Stimulated activated CD4-positive, alpha-beta T cell treated with anti-CD3 and anti-CD28 coated beads, Interleukin-15, amount 100 ng/mL, for 48 hours (primary cell): ENCODE results near the gene SND1.
"Not testable (repeated sequence)": the region's sequence is repeated elsewhere in the genome, so short reads cannot be mapped to it uniquely, and the experiment has no call there.

Experiments
- DNase-seq, 2 donors: peaks; one replicate each; pipeline ENCODE4 v3.0.0-alpha.2; 2020; ENCODE audit warnings: low read depth in 2 of 2

Gene SND1

DNA sequence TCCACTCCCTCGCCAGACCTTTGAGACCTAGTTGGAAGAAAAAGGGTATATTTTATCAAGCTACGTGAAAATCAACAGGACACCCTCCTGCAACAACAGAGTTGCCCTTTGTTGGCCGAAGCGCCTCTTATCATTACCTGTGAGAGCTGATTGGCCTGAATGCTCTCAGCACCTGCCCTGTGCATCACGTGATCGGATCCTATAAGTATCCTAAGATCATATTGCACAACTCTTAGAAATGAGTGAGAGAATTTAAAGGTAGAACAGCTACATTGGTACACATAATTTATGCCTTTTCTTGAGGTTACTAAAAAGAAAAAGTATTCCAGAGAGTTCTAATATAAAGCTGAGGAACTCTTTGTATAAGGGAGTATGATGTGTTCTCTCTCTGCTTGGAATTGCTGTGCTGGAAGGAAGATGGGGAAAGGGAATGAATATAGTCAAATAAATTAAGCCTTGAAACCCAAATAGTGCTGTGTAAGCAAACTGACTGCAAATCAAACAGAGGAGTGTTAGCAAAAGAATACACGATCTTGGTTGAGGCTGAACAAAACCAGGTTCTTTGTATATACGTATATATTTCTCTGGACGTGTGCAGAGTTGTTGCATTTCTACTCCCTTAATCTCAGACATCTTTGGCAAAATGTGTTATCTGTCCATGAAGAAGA is 309.9 kb downstream of the SND1 start:
- no peak for DNase-seq

DNA sequence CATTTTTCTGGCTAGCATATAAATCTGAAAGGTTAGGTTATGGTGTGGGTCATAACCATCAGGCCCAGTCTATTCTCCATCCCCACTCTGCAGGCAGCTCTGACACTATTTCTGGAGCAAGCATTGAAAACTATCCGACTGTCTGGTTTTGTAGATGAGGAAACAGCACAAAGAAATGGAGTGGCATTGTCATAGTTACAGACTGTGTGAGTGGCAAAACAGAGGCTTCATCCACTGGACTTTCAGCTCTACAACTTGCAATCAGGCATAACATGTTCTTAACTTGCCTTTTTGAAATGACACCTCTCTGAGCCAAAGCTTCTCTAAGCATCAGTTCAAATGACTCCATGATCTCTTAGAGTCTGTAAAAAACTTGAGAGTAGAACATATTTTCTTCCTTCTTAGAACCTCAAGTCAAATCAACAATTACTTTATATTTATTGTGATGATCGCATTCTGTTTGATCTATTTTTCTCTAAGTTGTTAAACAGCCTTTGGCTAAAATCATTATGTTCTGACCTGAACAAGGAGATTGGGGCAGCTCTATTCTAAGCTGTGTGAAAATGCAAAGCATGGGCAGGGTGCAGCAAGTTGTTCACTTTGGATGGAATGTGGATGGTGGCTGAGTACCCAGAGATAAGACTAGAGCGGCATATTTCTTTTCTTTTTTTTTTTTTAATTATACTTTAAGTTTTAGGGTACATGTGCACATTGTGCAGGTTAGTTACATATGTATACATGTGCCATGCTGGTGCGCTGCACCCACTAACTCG is 310.8 kb downstream of the SND1 start:
- DNase-seq, result no peak

DNA sequence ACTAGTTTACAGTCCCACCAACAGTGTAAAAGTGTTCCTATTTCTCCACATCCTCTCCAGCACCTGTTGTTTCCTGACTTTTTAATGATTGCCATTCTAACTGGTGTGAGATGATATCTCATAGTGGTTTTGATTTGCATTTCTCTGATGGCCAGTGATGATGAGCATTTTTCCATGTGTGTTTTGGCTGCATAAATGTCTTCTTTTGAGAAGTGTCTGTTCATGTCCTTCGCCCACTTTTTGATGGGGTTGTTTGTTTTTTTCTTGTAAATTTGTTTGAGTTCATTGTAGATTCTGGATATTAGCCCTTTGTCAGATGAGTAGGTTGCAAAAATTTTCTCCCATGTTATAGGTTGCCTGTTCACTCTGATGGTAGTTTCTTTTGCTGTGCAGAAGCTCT is 311.9 kb downstream of the SND1 start:
- not testable (repeated sequence) for DNase-seq

DNA sequence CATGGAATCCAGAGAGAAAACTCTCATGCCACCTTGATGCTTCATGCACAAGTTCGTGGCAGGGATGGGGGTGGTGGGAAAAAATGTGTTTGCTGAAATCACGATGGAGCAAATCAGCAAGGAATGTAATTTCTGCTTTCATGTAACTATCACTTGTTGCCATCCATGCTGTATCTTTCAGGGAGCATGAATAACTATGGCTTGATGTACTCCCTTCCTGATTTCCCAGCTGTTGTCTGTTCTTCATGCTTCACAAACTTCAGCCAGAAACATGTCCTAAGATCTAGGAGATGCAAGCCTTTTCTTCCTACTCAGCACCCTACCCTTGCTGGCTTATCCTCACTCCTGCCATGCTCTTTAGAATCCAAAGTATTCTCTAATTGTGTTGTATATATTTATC is 315.3 kb downstream of the SND1 start:
- no peak for DNase-seq

DNA sequence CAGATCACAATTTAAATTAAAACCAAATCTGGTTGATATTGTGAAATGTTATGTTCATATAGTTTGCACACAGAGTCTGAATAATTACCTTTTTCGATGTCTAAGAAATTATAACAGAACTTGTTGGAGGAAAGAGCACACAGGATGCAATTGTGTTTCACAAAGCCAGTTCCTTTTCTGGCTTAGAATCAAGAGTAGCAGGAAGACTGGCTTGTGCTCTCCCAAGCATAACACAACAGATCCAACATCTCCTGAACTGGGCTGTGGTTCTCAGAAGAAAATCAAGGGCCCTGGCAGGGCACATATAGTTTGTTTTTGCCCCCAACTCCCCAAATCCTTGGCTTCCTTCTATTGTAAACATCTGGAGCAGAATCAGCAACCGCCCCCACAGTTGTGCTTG is 316.6 kb downstream of the SND1 start:
- DNase-seq, result no peak

DNA sequence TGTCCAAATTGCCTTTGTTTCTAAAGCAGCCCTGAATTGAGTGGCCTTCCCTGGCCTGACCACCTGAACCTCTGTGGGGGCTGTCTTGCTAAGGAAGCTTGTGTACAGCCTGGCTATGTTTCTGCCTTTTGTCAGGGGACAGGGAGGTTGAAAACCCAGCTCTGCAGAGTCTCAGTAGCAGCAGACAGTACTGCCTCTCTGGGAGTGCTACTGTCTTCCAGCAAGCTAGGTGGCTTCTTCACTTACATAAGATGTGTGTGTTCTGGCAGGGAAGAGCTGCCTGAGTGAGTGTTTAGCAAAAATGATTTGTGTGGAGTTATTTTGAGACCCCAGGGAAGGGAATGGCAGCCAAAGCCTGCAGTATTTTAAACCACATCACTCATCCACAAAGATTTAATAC is 321.8 kb downstream of the SND1 start:
- no peak for DNase-seq

DNA sequence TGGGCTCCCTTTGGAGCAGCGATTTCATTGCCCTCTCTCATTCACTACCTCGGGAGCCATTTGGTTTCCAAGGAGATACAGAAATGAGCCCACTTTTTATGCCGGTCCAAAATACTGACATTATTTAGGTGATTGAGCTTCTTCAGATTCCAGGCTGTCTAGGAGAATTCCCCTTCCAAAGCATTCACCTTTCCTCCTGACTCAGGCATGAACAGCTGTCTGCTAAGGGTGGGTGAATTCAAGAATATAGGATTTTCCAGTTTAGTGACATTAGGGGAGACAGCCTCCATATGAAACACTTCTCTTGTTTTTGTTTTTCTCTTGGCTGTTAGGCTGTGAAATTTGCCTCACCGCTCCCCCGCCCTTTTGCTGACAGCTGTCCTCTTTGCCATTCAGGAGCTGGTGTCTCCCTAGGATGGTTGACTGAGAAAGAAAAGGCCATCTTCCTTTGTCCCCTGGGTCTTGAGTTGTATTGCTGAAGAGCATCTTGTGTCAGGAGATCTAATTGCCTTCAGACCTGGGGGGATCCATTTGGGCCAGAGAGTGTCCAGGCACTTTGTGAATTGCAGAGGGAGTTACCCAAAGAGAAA is 322.5 kb downstream of the SND1 start:
- DNase-seq, result no peak

DNA sequence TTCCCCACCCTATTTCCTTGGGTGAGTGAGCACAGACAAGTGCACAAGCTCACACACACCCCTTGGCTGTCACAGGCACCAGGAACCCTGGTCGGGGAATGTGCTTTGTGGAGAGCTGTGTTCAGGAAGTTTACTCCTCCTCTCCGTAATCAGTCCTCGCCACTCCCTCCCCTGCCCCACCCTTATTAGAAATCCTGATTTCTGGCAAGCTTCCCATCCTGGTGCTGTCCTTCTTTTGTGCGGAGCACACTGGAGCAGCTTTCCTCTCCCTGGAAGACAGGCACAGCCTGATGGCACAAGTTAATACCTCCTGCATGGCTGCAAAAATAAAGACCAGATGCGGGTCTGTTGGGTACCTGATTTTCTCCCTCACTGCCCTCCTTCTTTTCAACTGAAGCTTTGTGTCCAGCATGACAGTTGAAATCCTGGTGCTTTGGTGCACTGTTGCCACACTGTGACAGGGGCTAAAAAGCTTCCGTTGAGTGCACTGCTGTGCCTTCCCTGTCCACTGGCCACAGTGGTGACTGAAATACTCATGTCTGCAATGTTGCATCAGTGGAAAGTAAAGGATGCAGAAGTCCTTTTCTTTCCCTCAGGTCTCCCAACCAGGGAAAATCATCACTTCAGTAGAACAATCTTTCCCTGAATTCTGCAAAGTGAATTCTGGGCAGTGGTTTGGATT is 324.2 kb downstream of the SND1 start:
- DNase-seq, result no peak

DNA sequence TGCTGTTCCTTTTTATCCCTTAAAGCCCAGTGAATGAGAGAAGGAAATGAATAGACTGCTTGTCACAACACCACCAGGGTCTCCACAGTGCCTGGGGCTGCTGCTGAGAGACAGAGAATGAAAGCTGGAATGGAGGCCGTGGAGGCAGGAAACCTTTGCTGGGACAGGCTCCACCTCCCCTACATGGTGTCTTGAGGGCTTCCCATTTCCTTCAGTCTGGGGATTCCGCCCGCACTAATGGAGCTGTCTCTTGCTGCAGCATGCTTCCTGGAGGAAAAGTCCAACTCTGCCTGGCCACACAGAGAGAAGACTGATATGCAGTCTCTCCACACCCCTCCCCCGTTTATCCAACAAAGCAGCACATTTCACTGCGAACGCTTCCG is 324.7 kb downstream of the SND1 start:
- no peak for DNase-seq

DNA sequence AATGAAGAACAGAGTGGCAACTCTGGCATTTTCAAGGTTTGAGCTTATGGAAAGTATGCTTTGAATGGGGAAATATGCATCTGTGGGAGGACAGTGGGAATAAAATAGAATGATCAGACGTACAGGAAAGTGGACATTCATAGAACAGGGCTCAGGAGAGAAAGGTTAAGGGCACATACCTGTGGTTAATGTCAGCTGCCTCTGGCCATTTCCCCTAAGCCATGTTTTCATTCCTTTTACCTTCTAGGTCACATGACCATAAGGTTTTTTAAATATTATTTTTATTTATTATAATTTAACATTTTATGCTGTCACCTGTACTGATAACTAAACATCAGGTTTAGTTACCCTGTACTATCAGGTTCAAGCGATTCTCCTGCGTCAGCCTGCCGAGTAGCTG is 326.4 kb downstream of the SND1 start:
- DNase-seq, result no peak

DNA sequence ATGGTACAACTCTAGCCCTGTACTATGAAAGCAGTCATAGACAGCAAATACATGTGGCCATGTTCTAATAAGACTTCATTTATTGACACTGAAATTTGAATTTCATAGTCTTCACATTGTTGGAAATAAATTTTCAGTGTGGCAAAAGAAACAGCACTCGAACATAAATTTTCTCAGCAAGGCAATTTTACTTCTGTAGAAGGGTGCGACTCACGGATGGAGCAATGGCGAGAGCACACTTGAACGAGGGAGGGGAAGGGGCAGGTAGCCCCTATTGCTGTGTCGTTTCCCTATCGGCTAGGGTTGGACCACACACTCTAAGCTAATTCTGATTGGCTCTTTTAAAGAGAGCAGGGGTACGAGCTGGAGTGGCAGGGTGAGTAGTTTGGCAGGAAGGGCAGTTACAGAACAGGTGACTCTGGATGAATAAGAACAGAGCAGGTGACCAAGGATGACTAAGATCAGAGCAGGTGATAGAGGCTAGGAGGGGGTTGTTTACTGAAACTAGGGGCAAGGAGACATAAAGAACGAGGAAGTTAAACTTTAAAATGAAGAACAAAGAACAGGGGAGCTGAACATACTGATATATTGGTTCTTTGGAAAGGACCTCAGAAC is 327.2 kb downstream of the SND1 start:
- no peak for DNase-seq

DNA sequence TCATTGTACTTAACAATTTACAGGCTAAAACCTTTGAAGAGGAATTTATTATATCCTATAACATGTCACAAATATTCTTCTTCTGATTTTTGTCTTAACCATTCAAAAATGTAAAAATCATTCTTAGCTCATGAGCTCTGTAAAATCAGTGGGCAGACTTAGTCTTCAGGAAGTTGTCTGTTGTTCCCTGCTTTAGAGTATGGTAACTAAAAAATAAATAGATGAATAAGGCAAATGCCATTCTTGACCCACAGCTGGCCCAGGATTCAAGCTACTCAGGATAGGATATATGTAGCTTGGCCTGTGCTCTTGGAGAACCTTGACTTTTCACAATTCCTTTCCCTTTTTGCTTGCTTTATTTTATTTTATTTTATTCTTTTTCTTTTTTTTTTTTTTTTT is 327.7 kb downstream of the SND1 start:
- no peak for DNase-seq

DNA sequence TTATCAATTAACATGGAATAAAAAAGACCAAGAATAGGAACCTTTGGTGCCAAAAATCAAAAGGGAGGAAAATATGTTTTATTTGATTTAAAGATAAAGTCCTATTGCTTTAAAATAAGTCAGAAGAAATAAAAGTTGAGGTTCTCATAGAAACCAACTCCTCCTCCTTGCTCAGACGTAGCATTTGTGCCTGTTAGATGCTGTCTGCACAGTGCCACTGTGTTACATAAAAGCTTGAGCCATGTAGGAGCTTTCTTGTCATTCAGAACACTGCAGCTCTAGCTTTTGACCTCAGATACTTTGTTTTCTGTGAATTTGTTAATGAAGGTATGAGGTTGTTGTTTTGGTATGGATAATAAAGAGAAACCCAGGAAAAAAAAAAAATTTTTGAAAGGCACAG is 328.9 kb downstream of the SND1 start:
- no peak for DNase-seq

DNA sequence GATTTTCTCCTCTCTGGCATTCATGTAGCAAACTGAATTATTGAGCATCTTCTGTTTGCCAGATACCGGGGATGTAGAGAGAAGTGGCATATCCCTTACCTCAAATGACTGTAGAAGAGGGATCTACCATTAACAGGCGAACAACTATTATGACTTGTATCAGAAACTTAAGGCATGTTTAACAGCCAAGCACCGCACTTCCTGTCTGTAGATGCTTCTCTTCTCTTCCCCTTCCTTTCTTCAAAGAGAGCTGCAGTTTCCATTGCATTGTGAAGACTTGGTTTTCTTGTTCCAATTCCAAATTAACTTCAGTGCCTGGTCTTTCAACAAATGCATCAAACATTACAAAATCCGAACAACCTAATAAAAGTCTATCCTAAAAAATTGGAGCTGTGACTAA is 330.0 kb downstream of the SND1 start:
- no peak for DNase-seq

DNA sequence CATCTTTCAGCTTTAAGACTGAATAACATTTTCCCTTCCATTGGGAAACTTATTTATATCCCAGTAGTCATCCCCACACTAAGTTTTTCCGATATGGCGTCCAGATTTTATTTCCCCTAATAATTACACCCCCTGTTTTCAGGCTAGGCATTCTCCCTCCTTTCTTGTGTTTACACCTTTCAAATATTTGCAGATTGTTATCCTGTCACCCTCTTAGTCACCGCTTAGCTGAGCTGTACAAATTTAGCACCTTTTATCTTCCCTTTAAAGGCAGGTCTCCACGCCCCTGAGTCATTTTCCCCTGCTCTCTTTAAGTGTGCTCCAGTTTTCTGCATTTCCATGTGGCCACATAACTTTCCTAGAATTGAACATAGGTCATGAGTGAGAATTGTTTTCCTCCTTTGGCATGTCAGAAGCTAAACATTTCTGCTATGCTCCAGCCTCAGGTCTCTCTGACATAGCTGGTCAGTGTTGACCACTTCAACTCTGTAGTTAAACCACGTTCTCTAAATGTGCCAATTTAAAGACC is 331.9 kb downstream of the SND1 start:
- DNase-seq, result no peak

DNA sequence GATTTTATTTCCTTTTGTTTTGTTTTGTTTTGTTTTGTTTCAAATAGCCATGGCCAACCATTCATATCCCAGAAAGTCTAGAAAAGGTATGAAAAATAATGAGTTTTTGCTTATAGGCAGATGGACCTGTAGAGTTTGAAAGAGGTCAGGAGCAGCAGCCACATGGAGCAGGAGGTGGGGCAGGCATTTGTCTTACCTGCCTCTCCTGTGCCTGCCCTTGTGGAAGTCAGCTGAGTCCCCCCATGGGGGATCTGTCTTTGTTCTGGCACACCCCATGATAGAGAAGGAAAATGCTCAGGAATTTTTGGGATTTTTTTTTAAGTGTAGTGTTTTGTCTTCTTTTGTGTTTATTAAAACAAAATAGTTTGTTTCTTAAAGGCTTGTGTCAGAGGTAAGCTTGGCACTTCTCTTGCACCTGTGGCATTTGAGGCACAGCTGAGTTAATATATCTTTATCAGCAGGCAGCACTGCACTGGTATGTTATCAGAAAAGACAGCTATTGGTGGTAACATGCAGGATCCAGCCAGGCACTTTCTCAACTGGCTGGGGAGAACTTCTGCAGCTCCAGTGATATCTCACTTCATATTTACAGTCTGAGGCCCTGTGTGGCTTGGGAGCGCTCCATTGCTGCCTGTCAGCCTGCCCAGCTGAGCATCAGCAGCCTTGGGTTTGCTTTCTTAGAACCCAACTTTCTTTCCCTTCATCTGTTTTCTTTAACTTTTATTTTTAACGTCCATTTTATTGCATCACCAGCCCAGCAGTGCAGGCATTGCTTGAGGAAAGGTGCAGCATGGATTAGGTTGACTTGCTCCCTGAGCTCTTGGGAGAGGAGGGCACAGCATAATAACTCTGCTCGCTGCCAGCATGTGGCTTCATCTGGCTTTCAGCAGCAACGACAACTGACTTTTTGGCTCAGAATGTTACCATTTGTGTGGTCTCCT is 334.9 kb downstream of the SND1 start:
- DNase-seq, result no peak

DNA sequence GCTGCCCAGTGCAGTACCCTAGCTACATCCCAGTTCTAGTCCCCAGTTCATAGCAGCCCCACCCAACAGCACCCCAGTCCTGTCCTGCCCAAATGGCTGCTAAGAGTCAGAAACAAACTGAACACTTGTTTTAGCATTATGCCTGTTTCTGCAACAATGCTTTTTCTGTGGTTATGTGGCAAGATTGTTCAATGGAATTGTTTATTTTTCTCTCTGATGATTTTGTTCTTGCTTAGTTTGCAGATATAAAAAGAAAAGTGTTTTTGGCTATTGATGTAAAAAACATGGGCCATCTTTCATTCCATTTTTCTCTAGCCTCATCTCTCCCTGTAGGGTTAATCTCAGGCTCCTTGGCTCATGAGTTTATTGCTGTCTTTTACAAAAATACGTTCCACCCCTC is 336.8 kb downstream of the SND1 start:
- DNase-seq, result no peak

DNA sequence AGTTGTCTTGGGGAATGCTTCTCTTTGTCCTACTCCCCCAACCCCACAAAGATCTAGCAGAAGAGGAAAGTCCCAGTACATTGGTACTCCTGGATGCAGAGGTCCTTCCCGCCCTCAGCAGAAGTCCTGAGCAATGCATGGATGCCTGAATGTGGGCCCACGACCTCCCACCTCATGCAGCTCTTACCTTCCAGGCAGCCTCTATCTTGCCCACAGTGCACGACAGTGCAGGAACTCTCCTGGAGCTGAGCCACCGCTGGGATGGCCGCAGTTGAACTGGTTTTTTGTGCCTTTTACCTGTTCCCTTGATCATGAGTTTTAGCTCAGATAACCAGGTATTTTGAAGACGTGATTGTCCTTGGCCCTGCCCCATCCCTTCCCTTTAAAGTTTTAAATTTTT is 341.3 kb downstream of the SND1 start:
- DNase-seq, result no peak

DNA sequence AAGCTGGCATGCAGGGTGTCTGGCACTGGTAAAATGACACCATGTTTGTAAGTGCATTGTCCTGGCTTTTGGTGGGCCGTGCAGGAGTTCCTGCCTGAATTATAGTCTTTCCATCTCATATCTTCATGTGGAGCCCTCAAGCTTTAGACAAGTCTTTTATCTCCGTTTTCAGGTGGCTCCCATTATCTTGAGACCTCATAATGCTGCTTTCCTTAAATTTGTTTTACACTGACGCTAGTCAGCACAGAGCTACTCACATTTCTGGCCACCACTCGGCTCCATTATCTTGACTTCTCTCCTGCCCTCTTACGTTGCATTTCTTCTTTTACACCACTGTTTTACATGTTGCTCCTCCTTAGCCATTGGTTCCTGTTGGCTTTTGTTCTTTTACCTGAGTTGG is 342.0 kb downstream of the SND1 start:
- no peak for DNase-seq

DNA sequence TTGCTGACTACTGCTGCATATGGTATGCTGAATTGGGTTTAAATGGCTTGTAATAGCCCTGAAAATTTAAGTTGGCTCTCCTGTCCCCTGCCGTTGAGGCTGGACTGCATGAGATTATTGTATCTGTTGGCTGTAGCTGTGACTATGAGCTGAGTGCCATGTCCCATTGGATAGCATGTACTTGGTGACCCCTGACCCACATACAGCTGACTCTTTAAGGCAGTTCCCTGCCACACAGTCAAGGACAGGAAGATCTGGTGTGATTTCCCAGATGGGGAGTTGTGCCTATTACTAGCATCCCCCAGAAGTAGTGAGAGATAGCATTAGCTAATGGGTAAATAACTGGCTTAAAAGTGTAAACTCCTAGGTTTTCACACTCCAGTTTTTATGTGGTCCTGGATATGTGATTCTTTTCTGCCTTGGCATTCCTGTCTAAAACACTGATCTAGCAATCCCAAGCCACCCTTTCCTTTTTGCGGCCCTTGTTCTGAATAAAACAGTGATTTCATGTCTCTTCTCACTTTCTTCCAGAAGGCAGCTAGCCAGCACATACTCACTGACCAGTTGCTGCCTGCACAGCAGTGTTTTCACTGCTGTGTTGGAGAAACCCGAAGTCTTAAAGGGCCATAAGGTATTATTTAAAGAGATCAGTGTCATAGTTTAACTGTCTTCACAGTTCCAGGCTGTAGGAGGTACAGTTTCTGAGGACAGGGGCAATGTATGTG is 343.3 kb downstream of the SND1 start:
- DNase-seq, result no peak
